GM10248 (cell line): ENCODE results near the gene CDK4.

Experiments used
- CTCF ChIA-PET: fragments of 300-600 bp; sonication (Branson Sonifier 250); formaldehyde crosslinking; extraction: SDS; loops from one replicate; lab custom pipeline; 2021; ENCODE audit warnings: antibody characterized with exemption; lab: Yijun Ruan, JAX
- POLR2A ChIA-PET: fragments of 350-650 bp; sonication (Branson Sonifier 250); formaldehyde crosslinking; extraction: SDS; loops from one replicate; lab custom pipeline; 2020; ENCODE audit warnings: antibody characterized with exemption; lab: Yijun Ruan, JAX
- DNase-seq: peaks from one replicate; pipeline ENCODE4 v3.0.0; 2012; ENCODE audit errors: extremely low spot score
- CTCF ChIP-seq: IDR thresholded peaks from 2 replicates; pipeline ENCODE4 v1.5.1; 2012; ENCODE audit warnings: mild to moderate bottlenecking, low read depth; ENCODE audit errors: extremely low read depth, missing control alignments, control extremely low read depth

The CDK4 gene

GRCh38 chr12:57783861-57784260, 31.8 kb upstream of the CDK4 start:
- no peak for TF ChIP-seq CTCF
- DNase-seq = no peak
- ChIA-PET CTCF (interaction anchor here (0.9 to 11.8 kb wide), 9 partner anchors 10 to 144 kb away, joined by 3 to 85 read pairs (median 11); partner anchors contain the start of genes EEF1AKMT3 and METTL1), POLR2A (no interaction called here)

- no peak for DNase-seq
- ChIA-PET POLR2A (no interaction called here), CTCF (interaction anchor here (0.8 to 11.8 kb wide), 23 partner anchors 10 to 328 kb away, joined by 3 to 85 read pairs (median 6); partner anchors contain the start of genes ATP23, CYP27B1, EEF1AKMT3 and METTL1)
- no peak for TF ChIP-seq CTCF
Measured at GRCh38 chr12:57783466-57783801, 31.3 kb upstream of the CDK4 start.

- ChIA-PET CTCF (interaction anchor here (0.6 to 11.8 kb wide), 27 partner anchors 9 to 327 kb away, joined by 3 to 85 read pairs (median 5); partner anchors contain the start of genes ATP23, CYP27B1, EEF1AKMT3 and METTL1), POLR2A (interaction anchor here (1.0 kb wide), 1 partner anchor 11 kb away, joined by 3 read pairs; the partner anchor contains the start of genes EEF1AKMT3 and METTL1)
- TF ChIP-seq CTCF = peak; percentile 94
- DNase-seq = peak; percentile 90
Measured at GRCh38 chr12:57782608-57783465, 30.7 kb upstream of the CDK4 start, which contains the start of gene TSFM. TSS of gene TSFM (plus strand) at chr12:57782787. CDS start at chr12:57782802, 15 bp downstream.

- POLR2A ChIA-PET = interaction anchor here (1.0 kb wide), 1 partner anchor 10 kb away, joined by 3 read pairs; the partner anchor contains the start of genes EEF1AKMT3 and METTL1
- no peak for TF ChIP-seq CTCF
- CTCF ChIA-PET = interaction anchor here (1.2 to 11.8 kb wide), 12 partner anchors 9 to 123 kb away, joined by 3 to 85 read pairs (median 10); partner anchors contain the start of genes EEF1AKMT3 and METTL1
- DNase-seq = no peak
Measured at GRCh38 chr12:57782243-57782607, 30.1 kb upstream of the CDK4 start.

- no peak for DNase-seq
- no peak for TF ChIP-seq CTCF
- ChIA-PET POLR2A (interaction anchor here (0.5 kb wide), 1 partner anchor 165 kb away, joined by 7 read pairs; no protein-coding TSS in a partner anchor), CTCF (interaction anchor here (1.0 to 11.8 kb wide), 9 partner anchors 8 to 124 kb away, joined by 4 to 85 read pairs (median 12); partner anchors contain the start of genes EEF1AKMT3 and METTL1)
Measured at GRCh38 chr12:57781801-57782200, 29.7 kb upstream of the CDK4 start.

GRCh38 chr12:57781244-57781643, 29.1 kb upstream of the CDK4 start:
- POLR2A ChIA-PET = interaction anchor here (0.5 kb wide), 1 partner anchor 165 kb away, joined by 7 read pairs; no protein-coding TSS in a partner anchor
- TF ChIP-seq CTCF = no peak
- no peak for DNase-seq
- CTCF ChIA-PET = interaction anchor here (1.0 to 11.8 kb wide), 9 partner anchors 8 to 124 kb away, joined by 4 to 85 read pairs (median 12); partner anchors contain the start of genes EEF1AKMT3 and METTL1
